NOMO-1 treated with DMSO at 0.1 percent for 48 hours (cell line): ENCODE measurements around the gene KCNMB4.
A peak's percentile ranks its signal among the peaks of the same experiment; 100 is the strongest.

Experiments
- DNase-seq: peaks from one replicate; lab custom pipeline; 2025; ENCODE audit not compliant: unreplicated experiment; lab: John Stamatoyannopoulos, UW

Gene KCNMB4, protein sequence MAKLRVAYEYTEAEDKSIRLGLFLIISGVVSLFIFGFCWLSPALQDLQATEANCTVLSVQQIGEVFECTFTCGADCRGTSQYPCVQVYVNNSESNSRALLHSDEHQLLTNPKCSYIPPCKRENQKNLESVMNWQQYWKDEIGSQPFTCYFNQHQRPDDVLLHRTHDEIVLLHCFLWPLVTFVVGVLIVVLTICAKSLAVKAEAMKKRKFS

DNA sequence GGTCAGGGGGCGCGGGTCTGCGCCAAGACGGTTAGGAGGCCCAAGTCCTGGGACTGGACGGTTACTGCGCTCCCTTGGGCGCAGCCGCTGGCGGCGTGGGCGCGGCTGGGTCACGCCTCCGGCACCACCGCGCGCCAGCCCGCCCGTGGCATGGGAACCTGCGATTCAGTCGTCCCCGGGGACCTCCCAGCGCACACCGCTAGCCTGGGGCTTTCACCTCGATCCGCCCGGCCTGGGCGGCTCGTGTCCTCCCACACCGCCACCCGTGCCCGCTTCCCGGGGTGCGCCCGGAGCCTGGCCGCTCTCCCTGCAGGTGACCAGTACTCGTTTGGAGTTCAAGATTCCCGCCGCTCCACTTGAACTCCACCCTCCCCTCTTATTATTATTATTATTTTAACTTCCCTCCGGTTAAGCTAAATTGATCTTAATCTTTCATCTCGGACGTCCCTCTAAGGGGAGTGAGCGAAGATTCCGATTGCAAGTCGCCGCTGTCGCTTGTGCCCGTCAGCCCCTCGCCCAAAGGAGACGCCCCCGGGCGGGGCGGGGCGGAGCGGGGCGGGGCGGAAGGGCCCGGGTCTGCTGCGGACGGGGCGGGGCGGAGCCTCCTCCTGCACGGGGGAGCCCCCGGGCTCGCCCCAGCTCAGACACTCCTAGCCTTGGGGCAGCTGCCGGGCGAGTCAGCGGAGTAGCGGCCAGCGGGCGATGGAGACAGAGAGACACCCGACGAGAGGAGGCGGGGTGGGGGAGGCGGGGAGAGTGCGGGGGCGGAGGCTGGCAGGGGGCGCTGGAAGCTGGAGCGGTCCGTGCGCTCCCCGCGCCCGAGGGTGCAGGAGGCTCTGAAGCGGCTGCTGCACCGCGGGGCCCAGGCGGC, at the start of gene KCNMB4:
Gene KCNMB4, plus strand, starts transcription at position 643 of the 871 bp plus-strand sequence. CDS start 445 bp downstream, outside the sequence.
- no peak for DNase-seq

DNA sequence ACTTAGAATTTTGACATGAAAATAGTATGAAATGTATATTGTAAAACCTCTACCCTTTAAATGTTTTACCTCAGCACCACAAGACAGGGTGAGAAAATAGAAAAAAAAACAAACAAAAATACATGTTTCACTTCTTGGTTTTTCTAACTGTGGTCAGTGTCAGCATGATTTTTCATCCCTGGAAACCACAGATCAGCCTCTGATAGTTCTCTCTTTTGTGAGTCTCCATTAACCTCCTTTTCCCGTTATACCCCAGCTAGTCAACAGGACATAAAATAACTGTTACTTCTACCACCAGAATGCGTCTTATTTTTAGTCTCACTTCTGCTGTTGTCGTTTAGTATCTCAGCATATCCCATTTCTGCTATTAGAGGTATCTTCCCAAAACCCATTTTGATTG, 48.3 kb upstream of the KCNMB4 start:
- DNase-seq: peak; percentile 82

DNA sequence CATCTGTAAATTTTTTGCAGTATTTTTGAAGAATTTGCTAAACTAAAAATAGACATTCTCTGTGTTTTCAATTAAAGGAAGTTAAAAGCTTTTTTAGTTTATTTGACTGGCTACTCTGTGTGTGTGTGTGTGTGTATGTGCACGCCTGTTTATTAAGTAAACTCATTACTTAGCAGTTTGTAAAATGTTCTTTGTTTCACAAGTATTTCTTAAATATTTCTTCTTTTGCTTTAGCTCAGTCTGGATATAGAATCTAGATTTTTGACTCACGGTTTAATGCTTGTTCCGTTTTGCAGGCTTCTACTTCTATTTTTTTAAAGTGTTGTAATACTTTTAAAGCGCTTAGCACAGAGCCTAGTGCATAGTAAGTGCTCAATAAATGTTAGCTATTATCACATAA, 46.5 kb upstream of the KCNMB4 start:
- peak; percentile 5 for DNase-seq

DNA sequence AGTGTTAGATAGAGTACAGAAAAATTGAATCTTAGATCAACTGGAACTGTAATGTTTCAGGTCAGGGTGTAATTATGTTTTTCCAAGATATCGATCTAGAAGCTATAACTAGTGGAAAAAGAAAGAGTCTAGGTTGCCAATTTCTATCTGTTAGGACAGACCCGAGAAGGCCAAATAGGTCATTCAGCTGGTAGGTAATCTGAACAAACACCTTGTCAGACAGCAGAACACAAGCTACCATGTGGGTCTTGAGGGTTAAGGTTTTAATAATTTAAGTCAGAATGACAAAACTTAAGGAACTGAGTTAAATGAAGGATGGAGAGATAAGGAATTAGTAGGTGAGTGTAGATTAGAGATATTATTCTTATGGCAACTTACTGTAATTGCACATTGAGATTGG, 44.9 kb upstream of the KCNMB4 start:
- no peak for DNase-seq

DNA sequence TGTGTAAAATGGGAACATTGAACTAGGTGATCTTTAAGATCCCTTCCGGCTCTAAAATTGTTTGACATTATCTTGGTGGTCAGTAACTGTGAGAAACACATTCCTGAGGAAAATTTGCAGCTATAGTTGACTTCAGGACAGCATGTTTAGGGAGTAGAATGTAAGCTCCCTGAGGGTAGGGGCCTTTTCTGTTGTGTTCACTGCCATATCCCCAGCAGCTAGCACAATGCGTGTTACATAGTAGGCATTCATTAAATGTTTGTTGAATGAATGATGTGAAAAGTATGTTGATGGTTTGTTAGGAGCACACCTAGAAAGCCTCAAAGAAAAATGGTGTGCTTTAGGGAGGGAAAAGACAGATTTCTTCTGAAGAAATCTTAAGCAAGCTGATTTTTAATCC, 38.5 kb upstream of the KCNMB4 start:
- no peak for DNase-seq

DNA sequence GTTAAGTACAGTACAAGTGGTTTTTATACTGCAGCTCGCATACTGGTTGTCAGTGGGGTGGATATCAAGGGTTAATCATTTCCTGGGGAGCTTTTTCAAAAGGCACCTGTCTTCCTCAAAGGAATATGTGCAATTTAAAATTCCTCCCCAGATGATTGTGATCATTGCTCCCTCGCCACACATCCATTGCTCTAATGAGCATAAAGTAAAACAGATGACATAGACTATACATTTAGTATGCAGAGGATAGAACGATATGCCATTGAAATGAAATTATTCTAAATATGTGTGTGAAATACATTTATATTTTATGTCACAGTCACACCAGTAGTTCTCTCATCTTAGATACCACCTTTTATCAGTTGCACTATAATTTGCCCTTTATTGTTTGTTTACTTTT, 36.4 kb upstream of the KCNMB4 start:
- DNase-seq: no peak

DNA sequence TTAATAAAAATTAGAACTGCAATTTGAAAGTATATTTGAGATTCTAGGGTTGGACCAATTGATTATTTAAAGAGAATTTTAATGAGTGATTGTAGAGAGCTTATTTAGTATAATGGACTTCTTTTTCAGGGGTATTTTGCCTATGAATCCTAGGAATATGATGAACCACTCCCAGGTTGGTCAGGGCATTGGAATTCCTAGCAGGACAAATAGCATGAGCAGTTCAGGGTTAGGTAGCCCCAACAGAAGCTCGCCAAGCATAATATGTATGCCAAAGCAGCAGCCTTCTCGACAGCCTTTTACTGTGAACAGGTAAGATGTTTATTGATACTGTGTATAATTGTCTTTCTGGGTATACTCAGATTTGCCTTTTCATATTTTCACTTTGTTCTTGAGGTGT, 35.9 kb upstream of the KCNMB4 start:
- DNase-seq: no peak

DNA sequence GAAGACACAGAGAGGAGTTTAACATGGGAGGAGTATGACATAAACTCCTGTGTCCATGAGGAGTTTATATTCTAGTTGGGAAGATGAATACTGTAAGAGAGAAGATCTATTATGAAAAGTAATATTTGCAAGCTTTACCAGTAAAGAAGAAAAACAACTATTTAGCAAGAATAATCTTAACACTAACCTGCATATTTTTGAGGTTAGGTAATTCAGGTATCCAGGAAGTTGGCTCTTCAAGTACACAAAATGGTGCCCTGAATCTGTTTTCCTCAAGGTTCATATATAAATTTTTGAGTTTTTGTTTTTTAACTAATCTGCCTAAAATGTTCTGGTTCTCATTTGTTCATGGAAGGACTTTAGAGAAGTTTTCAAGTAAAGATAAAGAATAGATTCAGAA, 33.9 kb upstream of the KCNMB4 start:
- no peak for DNase-seq

DNA sequence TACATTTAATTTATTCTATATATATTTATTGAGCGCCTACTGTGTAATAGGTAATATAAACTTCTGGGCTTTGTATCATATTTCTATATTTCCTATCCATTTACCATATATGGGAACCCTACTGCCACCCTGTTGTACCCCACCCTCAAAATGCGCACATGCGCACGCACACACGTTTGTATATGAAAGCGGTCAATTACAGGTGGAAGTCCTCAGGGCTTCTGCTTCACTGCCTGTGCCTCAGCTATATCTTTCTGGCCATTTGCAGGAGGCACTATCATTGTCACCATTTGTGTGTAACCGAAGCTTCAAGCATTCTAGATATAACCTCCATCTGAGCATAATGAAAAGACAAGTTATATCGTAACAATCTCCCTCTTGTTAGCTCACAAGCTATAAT, 31.3 kb upstream of the KCNMB4 start:
- no peak for DNase-seq

DNA sequence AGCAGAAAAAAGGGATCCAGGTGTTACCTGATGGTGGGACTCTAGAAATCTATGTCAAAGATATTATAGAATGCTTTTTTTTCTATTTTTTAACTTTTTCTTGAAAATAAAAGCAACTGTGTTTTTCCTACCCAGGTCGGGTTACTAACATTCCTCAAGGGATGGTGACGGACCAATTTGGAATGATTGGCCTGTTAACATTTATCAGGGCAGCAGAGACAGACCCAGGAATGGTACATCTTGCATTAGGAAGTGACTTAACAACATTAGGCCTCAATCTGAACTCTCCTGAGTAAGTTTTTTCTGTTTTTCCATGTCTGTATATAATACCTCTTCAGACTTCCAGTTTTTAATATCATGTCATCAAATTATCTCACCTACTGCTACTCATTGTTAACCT, 27.6 kb upstream of the KCNMB4 start:
- no peak for DNase-seq

DNA sequence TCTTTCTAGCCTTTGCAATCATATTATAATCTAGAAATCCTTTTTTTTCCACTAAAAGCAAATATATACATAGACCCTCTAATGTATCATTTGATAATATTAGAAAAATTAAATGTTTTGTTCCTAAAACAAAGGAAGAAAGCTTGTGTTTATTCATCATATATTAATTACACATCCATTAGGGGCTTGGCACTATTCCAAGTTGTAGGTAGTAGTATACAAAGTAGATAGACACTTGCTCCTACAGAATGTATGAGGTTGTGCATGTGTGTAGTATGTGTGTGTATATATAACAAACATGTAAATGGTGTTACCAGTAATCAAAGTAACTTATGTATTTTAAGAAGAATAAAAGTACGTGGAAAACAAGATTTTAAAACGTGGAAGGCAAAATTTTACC, 15.0 kb upstream of the KCNMB4 start:
- DNase-seq: no peak

DNA sequence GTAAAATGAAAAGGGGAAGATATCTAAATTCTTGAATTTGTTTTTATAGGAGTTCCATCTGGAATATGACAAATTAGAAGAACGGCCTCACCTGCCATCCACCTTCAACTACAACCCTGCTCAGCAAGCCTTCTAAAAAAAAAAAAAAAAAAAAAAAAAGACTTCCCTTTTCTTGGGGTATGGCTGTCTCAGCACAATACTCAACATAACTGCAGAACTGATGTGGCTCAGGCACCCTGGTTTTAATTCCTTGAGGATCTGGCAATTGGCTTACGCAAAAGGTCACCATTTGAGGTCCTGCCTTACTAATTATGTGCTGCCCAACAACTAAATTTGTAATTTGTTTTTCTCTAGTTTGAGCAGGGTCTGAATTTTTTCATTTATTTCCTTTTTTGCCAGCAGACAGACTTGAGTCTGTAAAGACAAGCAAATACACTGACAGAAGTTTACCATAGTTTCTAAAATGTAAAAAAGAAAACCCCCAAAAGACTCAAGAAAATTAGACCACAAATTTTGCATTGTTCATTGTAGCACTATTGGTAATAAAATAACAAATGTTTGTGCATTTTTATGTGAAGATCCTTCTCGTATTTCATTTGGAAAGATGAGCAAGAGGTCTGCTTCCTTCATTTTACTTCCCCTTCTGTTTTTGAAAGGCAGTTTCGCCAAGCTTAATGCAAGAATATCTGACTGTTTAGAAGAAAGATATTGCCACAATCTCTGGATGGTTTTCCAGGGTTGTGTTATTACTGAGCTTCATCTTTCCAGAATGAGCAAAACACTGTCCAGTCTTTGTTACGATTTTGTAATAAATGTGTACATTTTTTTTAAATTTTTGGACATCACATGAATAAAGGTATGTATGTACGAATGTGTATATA, 12.1 kb upstream of the KCNMB4 start:
- peak; percentile 81 for DNase-seq

DNA sequence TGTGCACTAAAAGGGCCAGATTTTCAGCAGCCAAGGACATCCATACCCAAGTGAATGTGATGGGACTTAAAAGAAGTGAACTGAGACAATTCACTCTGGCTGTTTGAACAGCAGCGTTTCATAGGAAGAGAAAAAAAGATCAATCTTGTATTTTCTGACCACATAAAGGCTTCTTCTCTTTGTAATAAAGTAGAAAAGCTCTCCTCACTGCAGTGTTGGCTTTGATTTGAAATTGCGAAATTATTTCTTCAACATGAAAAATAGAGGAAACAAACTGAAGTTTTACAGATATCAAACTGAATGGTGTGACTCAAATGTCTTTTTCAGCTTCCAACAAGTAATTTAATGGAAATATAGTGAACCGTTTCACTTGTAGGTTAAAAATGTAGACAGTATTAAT, 11.3 kb upstream of the KCNMB4 start:
- DNase-seq: peak; percentile 64

DNA sequence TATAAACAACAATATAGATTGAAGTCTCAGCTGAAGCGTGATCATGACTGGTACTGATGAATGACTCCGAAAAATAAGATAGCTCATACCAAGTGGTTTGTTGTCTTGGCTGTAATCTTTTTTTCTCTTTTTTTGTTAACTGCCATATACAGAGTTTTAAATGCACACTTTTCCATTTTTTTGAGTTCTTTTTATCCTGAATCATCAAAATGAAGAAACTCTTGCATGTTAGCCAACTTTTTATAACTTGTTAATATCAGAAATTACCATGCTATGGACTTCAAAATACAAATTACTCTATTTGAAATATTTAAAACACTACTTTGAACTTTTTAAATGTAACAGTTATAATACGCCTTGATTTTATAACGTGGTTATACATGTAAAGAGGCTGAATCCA, 10.1 kb upstream of the KCNMB4 start:
- DNase-seq: no peak

DNA sequence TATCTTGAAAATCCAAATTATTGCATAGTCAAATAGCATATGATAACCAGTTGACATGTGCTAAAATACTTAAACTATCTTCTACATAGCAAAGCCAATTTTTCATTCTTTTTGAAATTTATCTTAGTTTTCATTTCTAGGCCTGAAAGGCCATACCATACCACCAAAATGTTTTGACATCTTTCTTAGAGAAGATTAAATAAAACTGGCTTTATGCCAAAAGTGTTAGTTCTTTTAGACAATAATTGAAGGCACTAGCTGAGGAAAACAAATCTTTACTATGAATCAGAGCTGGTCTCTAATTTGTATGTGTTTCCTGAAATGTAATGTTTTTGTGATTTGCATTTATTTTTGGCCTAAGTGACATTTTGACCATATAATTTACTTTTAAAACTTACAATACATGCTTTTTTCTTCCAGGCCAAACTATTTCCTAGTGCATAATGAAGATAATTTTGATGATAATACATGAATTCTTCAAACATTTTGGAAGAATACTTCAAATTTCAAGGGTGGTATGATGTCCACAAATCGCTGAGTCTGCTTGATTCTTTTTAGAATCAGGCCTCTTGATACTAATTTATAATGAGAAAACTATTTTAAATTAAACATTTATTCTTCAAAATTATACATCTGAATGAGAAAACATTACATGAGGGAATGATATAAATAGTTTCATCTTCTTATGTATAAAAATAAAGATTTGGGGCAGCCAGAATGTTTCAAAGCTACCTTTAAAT, 6.5 kb upstream of the KCNMB4 start:
- no peak for DNase-seq

DNA sequence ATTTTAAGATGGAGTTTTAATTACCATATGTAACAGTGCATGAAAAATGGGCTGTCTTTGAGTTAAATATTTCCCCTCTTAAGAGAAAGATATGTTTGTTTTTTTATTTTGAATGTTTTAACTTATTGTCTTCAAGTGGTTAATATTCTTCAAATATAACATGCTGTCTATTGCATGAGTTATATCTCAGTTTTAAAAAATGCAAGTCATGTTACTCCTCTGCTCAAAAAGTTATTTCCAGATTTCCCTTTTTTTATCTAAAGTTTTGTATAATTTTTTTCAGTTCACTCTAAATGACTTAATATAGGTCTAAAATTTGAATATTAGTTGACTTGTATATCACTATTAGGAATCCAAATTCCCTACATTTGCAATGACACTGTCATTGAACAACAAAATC, 5.9 kb upstream of the KCNMB4 start:
- DNase-seq: no peak

DNA sequence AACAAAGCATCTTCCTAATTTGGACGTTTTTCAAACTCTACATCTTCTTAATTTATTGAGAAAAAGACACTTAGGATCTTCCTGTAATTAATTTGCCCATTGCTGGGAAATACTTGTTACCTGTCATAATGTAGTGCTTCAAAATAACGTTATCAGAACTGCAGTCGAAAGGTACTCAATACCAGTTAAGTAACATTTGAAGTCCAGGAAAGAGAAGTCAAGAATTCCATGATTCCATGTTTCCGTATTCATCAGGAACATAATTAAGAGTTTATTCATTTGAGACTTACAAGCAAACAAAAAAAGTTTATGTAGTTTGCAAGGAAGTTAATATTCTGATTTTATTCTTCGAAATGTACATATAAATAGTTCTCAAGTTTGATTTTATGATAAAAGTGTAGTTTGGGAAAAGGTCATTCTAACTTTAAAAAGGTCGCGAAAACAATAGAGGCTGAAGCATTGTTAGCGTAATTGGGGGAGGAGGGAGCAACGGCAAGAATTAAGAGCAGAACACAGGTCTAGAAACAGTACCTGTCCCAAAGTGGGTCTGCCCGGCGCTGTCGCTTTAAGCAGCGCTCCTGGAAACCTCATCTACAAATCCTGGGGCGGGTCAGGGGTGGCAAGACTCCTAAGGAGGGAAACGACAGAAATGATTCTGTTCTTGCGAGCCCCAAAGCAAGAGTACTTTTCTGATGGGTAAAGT, 1.2 kb upstream of the KCNMB4 start:
- DNase-seq: no peak

DNA sequence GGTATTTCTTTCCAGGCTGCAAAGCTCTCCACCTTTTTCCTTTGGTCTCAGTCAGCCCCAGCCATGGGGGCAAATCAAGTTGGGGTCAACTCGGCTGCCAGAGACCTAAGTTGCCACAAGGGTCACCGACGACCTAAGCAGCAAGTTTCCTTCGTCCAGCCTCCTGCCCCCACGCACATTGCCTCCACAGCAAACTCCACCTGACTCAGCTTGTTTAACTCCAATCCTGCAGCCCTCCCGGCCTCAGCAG, 767 bp upstream of the KCNMB4 start:
- DNase-seq: no peak

DNA sequence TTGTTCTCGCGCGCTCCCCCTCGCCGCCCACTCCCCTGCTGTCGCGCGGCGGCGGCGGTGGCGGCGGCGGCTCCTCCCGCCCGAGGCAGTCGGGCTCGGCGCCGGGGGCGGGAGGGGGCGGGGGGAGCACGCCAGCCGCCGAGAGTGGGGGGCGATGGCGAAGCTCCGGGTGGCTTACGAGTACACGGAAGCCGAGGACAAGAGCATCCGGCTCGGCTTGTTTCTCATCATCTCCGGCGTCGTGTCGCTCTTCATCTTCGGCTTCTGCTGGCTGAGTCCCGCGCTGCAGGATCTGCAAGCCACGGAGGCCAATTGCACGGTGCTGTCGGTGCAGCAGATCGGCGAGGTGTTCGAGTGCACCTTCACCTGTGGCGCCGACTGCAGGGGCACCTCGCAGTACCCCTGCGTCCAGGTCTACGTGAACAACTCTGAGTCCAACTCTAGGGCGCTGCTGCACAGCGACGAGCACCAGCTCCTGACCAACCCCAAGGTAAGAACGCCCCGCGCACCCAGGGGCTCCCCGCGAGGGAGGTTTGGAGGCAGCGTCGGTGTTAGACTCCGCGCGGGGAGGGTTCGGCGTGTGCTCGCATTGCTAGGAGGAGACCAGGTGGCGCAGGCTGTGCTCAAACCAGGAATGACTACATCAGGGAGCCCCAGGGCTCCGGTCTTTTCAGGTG, 629 bp downstream of the KCNMB4 start:
- DNase-seq: peak; percentile 51
